OCI-LY7 (cell line): ENCODE results near the gene CDSN. TPM values are rescaled to one million over a fixed set of nuclear protein-coding genes. Genes with fewer than 3 reads are reported as not detected.

Experiments used
- BruUV-seq: library from RNA; stranded (reverse); fragments of 400-500 nt; replicated peaks from 2 replicates; lab custom pipeline; 2021; lab: Mats Ljungman, UMichigan
- CTCF ChIA-PET: fragments of 300-600 bp; sonication (Branson Sonifier 250); formaldehyde crosslinking; loops from one replicate; lab custom pipeline; 2022; ENCODE audit warnings: antibody characterized with exemption; ENCODE audit not compliant: unreplicated experiment; lab: Charles Lee
- POLR2A ChIA-PET: fragments of 300-600 bp; sonication (Branson Sonifier 250); formaldehyde crosslinking; loops from one replicate; lab custom pipeline; 2022; ENCODE audit warnings: antibody characterized with exemption; lab: Charles Lee
- DNase-seq: peaks from one replicate; pipeline ENCODE4 v3.0.0-alpha.2; 2015; ENCODE audit warnings: low spot score
- H2AFZ ChIP-seq: fragments of 200-600 bp; sonication (generic), shearing (Covaris generic); 2 replicates; pipeline ENCODE4 v1.6.1; 2014; ENCODE audit warnings: mild to moderate bottlenecking, antibody characterized with exemption, low read length, moderate library complexity
- H3K27ac ChIP-seq: fragments of 200-600 bp; sonication (generic); 2 replicates; pipeline ENCODE4 v1.5.1; 2014; ENCODE audit warnings: mixed run types, low read depth, mild to moderate bottlenecking, moderate library complexity, low read length, inconsistent platforms; ENCODE audit not compliant: poor library complexity, severe bottlenecking
- H3K36me3 ChIP-seq: fragments of 200-600 bp; sonication (generic); 2 replicates; pipeline ENCODE4 v1.6.1; 2014; ENCODE audit warnings: mild to moderate bottlenecking, antibody characterized with exemption, low read length, moderate library complexity, mixed read lengths; ENCODE audit not compliant: insufficient read depth
- H3K4me1 ChIP-seq: fragments of 200-600 bp; sonication (generic); 2 replicates; pipeline ENCODE4 v1.5.1; 2014; ENCODE audit warnings: mild to moderate bottlenecking, low read length; ENCODE audit not compliant: insufficient read depth, poor library complexity, severe bottlenecking
- H3K4me2 ChIP-seq: fragments of 200-600 bp; sonication (generic); 2 replicates; pipeline ENCODE4 v1.6.1; 2014; ENCODE audit warnings: mild to moderate bottlenecking, low read length
- H3K4me3 ChIP-seq: fragments of 200-600 bp; sonication (generic); 2 replicates; pipeline ENCODE4 v1.5.1; 2014; ENCODE audit warnings: mild to moderate bottlenecking, low read depth, low read length; ENCODE audit not compliant: poor library complexity, severe bottlenecking
- H3K79me2 ChIP-seq: fragments of 200-600 bp; sonication (generic); 2 replicates; pipeline ENCODE4 v1.6.1; 2016; ENCODE audit warnings: low read depth, mild to moderate bottlenecking, low read length, moderate library complexity, mixed read lengths; ENCODE audit not compliant: insufficient read depth
- H3K9me2 ChIP-seq: fragments of 200-600 bp; sonication (generic); 2 replicates; pipeline ENCODE4 v1.6.1; 2016; ENCODE audit warnings: mild to moderate bottlenecking, low read length, mixed read lengths; ENCODE audit not compliant: insufficient read depth
- H3K9me3 ChIP-seq: fragments of 200-600 bp; sonication (generic); 2 replicates; pipeline ENCODE4 v1.6.1; 2014; ENCODE audit warnings: mild to moderate bottlenecking, mixed run types, low read length, mixed read lengths
- H4K20me1 ChIP-seq: fragments of 200-600 bp; sonication (generic); 2 replicates; pipeline ENCODE4 v1.6.1; 2014; ENCODE audit warnings: mild to moderate bottlenecking, antibody characterized with exemption, low read length, moderate library complexity, mixed read lengths; ENCODE audit not compliant: insufficient read depth
- EZH2phosphoT487 ChIP-seq: fragments of 200-600 bp; sonication (generic); IDR thresholded peaks from 2 replicates; pipeline ENCODE4 v1.6.1; 2018; ENCODE audit warnings: low read depth, borderline replicate concordance, mild to moderate bottlenecking, mixed run types, antibody characterized with exemption, low read length, moderate library complexity, mixed read lengths
- intact Hi-C: fragments of 100-400 bp; cut with micrococcal nuclease; formaldehyde crosslinking; loops from one replicate; pipeline ENCODE4 v1.10.0; 2022; ENCODE audit not compliant: unreplicated experiment
- total RNA-seq, 2 experiments: library from RNA; depleted of rRNA in 1 of 2; stranded (reverse); fragments of >200 nt in 1 of 2; shearing (Covaris generic) in 1 of 2; gene quantifications; 2 replicates each; pipeline ENCODE4 v1.2.3, GENCODE V29; 2014 to 2022
- TF ChIP-seq, protein P1 (sequence below): fragments of 200-600 bp; sonication (generic); conservative IDR thresholded peaks from 2 replicates; pipeline ENCODE4 v1.5.1; 2014; ENCODE audit warnings: mild to moderate bottlenecking, antibody characterized with exemption, low read length, moderate library complexity, mixed read lengths

Gene CDSN
- total RNA-seq, 2 experiments from 2014 or later, result not detected

DNA sequence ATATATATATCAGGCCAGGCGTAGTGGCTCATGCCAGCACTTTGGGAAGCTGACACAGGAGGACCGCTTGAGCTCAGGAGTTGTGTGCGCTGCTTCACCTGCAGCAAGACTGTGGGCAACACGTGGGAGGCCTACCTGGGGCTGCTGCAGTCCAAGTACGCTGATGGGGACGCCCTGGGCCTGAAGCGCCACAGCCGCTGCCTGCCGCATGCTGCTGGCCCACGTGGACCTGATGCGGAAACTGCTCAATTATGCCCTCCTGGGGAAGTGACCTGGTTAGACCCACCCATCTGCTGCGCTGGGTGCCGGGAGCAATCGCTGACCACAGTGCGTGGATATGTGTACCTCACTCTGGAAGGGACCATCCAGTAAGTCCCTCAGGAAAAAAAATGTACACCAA, 20.4 kb upstream of the CDSN start:
- peaks cover 6% of the 10 kb centered on the region for H3K4me1 ChIP-seq

DNA sequence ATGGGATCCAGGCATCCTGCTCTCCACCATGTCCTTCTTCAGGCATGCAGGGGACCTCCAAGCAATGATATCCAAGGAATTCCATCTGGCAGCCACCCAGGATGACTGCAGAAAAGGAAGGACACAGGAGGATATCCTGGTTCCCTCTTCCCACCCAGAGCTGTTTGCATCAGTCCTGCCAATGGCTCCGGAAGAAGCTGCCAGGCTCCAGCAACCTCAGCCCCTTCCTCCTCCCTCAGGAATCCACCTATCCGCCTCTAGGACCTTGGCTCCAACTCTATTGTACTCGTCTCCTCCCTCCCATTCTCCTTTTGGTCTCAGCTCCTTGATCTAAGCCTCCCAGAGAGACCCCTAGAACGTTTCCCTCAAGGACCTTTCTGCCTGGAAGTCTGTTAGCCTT, 19.4 kb upstream of the CDSN start:
- CTCF ChIA-PET, result interaction anchor here (2.0 kb wide), 1 partner anchor 227 kb away, joined by 4 read pairs; no protein-coding TSS in a partner anchor
- POLR2A ChIA-PET, result no interaction called here

More for the DNA sequence above, 20.4 kb upstream of the CDSN start:
- Histone ChIP-seq H2AFZ (no peak overlapping the region), H3K4me3 (no peak overlapping the region), H3K9me3 (no peaks in the 10 kb centered on the region), H3K36me3 (no peaks in the 10 kb centered on the region), H3K27ac (no peak overlapping the region), H3K79me2 (no peaks in the 10 kb centered on the region), H4K20me1 (no peaks in the 10 kb centered on the region), H3K9me2 (no peaks in the 10 kb centered on the region), H3K4me2 (no peak overlapping the region)
- TF ChIP-seq, protein P1, sequence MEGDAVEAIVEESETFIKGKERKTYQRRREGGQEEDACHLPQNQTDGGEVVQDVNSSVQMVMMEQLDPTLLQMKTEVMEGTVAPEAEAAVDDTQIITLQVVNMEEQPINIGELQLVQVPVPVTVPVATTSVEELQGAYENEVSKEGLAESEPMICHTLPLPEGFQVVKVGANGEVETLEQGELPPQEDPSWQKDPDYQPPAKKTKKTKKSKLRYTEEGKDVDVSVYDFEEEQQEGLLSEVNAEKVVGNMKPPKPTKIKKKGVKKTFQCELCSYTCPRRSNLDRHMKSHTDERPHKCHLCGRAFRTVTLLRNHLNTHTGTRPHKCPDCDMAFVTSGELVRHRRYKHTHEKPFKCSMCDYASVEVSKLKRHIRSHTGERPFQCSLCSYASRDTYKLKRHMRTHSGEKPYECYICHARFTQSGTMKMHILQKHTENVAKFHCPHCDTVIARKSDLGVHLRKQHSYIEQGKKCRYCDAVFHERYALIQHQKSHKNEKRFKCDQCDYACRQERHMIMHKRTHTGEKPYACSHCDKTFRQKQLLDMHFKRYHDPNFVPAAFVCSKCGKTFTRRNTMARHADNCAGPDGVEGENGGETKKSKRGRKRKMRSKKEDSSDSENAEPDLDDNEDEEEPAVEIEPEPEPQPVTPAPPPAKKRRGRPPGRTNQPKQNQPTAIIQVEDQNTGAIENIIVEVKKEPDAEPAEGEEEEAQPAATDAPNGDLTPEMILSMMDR, result no peak
- TF ChIP-seq EZH2phosphoT487, result no peak
- ChIA-PET CTCF (interaction anchor here (2.0 kb wide), 1 partner anchor 226 kb away, joined by 4 read pairs; no protein-coding TSS in a partner anchor), POLR2A (no interaction called here)
- intact Hi-C loops, result no loop called here
- no peak for DNase-seq
- no TSS peak for BruUV-seq

DNA sequence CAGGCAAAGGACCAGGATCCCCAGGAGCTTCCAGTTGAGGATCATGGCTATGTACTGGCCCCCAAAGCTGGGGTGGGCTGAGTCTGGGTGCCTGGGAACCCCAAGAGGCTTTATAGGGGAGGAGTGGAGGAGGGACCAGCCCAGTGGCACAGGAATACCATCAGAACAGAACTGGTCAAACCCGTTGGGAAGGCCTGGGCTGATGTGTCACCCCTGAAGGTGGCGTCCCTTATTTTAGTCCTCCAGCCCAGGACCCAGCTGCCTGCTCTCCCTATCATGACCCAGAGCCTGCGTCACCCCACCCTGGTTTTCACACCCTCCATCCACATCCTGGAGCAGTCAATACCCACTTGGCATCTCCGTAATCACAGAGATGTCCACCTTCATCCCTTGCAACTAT, 18.7 kb upstream of the CDSN start, which contains the start of gene PSORS1C2:
Gene PSORS1C2, minus strand, starts transcription at position 85 of the 400 bp plus-strand sequence. Its CDS starts 40 bp downstream, at position 45.
- TF ChIP-seq EZH2phosphoT487, result no peak
- TF ChIP-seq, protein P1, result no peak
- Histone ChIP-seq H3K9me3 (no peaks in the 10 kb centered on the region), H3K4me1 (peaks cover 6% of the 10 kb centered on the region), H3K27ac (no peak within 1 kb of the TSS), H4K20me1 (no peaks in the 10 kb centered on the region), H3K36me3 (no peaks in the 10 kb centered on the region), H3K9me2 (no peaks in the 10 kb centered on the region), H2AFZ (no peak within 1 kb of the TSS; the same call in 1 of the 2 replicates), H3K4me2 (peak within 1 kb of the TSS; percentile 50; the same call in 1 of the 2 replicates), H3K4me3 (no peak within 1 kb of the TSS), H3K79me2 (no peaks in the 10 kb centered on the region)
- POLR2A ChIA-PET, result interaction anchor here (0.9 kb wide), 1 partner anchor 25 kb away, joined by 3 read pairs; no protein-coding TSS in a partner anchor
- no peak for DNase-seq
- CTCF ChIA-PET, result interaction anchor here (2.0 kb wide), 1 partner anchor 228 kb away, joined by 4 read pairs; no protein-coding TSS in a partner anchor
- intact Hi-C loops, result no loop called here
- no TSS peak for BruUV-seq

More for the DNA sequence above, 19.4 kb upstream of the CDSN start:
- Histone ChIP-seq H3K27ac (no peak overlapping the region), H3K4me3 (no peak overlapping the region), H3K4me2 (no peak overlapping the region), H3K79me2 (no peaks in the 10 kb centered on the region), H3K9me3 (no peaks in the 10 kb centered on the region), H4K20me1 (no peaks in the 10 kb centered on the region), H3K4me1 (peaks cover 6% of the 10 kb centered on the region), H2AFZ (no peak overlapping the region), H3K36me3 (no peaks in the 10 kb centered on the region), H3K9me2 (no peaks in the 10 kb centered on the region)
- no TSS peak for BruUV-seq
- TF ChIP-seq EZH2phosphoT487, result no peak
- TF ChIP-seq, protein P1, result no peak
- intact Hi-C loops, result no loop called here
- no peak for DNase-seq
